ENCODE results near the gene PHF21B.
"Not testable (repeated sequence)": the region's sequence is repeated elsewhere in the genome, so short reads cannot be mapped to it uniquely, and the experiment has no call there.

PHF21B gene

DNA sequence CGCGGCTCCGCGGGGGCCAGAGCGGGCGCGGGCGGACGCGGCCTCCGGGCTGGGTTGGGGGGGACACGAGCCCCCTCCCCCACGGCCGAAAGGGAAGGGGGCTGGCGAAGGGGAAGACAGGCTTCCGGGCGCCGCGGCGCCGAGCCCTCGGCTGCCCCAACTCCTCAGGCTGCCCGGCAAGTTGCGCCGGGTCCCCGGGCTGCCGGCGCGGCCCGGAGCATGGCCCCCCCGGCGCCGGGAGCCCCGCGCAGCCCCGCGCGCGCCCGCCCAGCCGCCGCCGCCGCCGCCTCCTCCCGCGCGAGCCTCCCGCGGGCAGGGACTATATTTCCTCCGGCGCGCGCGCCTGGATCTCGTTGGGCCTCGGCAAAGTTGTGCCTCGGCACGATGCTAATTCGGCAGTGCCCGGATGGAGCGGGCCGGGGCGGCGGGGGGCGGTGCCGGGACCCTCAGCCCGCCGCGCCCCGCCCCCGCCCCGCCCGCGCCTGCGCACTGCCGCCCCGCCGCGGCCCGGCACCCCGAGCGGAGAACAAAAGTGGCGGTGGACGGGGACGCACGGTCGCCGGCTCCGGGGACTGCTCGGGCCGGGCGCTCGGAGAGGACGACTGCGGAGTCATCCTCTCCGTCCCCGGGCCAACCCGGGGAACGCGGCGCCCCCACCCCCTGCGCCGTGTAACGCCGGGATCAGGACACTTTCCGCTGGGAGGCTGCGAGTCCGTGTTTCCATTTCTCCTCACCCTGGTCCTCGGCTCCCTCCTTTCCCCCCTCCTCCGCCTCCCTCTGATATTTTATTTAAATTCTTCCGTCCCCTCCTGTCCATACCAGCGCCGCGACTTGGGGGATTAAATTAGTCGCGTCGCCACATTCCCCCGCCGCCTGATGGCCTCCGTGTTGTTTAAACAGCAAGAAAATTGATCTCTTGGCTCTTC is at the start of gene PHF21B:
Gene PHF21B (minus strand): TSS at position 400 of the 926 bp plus-strand sequence. CDS start 456 bp downstream, outside the sequence.
- DNase-seq: no peak

GRCh38 chr22:45059296-45059695 is 49.5 kb upstream of the PHF21B start:
- DNase-seq: no peak

- no peak for DNase-seq
Measured at GRCh38 chr22:45058622-45058912, 48.8 kb upstream of the PHF21B start.

- DNase-seq: no peak
Measured at GRCh38 chr22:45055936-45056335, 46.1 kb upstream of the PHF21B start.

DNA sequence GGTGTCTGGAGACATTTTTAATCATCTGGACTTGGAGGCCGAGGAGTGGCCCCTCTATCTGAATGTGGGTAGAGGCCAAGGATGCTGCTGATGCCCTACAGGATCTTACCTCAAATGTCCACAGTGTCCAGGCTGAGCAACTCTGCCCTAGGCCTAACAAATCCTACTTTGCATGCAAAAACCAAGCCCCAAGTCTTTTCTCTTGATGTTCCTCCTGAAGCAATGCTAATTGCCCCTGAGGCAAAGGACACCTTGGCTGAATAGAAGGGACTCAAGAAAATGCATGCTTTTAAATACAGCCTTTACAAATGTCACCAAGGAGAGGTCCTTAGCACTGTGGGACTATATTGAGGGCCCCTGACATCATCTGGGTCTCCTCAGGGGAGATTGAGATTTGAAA is 43.8 kb upstream of the PHF21B start:
- DNase-seq: no peak

DNA sequence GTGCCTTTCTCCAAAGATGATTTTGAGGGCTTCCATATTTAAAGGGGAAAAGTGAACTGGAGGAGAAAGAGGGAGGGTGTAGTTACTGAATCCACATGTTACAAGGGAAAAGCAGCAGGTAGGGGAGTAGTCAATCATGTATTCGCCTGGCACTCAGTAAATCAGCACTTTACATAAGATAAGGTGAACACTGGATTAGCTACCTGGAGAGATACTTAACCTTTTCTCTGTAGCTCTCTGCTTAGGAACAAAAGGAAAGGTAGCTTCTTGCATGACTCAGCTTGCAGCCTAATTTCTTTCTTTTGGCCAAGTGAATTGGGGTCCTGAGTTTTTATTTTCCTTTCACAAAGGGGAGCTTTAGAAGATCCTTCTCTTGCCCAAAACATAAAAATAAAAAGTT is 43.3 kb upstream of the PHF21B start:
- DNase-seq: no peak

DNA sequence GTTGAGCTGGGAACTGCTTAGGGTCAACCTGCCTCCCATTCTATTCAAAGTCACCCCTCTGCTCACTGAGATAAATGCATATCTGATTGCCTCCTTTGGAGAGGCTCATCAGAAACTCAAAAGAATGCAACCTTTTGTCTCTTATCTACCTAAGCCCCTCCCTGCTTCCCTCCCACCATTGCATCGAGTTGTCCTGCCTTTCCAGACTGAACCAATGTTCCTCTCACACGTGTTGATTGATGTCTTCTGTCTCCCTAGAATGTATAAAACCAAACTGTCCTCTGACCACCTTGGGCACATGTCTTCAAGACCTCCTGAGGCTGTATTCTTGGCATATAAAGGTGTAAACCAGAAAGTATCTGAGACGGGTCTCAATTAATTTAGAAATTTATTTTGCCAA is 42.9 kb upstream of the PHF21B start:
- not testable (repeated sequence) for DNase-seq

DNA sequence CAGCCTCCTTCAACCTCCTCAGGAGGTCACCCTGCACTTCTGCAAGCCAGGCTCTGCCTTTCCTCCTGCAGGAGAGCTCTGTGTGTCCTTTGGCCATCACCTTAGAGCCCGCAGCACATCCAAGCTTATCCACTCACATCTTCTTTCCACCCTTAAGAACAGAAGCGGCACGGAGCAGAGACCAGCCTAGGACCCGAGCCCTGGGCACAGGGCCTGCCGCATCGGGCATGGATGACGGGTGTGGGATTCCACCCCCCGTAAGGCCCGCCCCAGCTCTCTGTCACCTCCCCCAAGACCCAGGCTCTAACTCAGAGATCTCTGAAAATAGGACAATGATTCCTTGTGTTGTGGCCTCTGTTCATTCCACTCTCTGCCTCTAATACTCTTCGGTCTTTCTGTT is 42.1 kb upstream of the PHF21B start:
- no peak for DNase-seq

DNA sequence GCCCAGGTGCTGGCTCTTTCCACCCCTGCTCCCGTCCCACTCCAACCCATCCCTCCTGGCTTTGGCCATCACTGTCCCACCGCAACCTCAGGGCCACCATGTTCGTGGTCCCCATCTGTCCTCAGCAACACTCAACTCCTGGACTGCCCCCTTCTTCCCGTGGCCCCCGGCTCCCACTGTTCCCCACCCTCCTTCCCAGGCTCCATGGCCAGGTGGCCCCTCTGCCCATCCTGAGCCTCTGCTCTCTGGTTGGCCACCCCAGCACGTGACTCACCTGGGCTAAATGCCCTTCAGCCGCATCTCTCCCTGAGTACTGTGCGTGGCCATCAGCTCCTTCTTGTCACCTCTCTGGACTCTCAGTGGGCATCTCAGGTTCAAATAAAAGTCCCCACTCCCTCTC is 41.6 kb upstream of the PHF21B start:
- no peak for DNase-seq

DNA sequence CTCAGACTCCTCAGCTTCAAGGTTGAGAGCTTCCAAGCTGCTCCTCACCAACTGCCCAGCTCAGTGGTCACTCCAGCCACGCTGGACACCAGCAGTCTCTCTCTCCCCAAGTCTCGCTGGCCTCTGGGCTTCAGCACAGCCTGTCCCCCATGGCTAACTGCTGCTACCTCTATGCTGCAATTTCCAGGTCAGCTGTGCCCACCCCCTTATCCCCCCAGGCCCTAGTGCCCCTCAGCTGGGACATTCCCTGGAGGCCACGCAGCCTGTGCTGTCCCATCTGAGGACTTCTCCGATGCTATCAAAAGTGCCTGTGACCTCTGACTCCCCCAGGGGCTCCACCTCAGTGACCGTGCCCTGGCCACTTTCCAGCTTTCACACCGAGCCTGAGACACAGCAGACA is 37.5 kb upstream of the PHF21B start:
- DNase-seq: no peak

- DNase-seq: no peak
Measured at GRCh38 chr22:45045208-45045607, 35.4 kb upstream of the PHF21B start.

DNA sequence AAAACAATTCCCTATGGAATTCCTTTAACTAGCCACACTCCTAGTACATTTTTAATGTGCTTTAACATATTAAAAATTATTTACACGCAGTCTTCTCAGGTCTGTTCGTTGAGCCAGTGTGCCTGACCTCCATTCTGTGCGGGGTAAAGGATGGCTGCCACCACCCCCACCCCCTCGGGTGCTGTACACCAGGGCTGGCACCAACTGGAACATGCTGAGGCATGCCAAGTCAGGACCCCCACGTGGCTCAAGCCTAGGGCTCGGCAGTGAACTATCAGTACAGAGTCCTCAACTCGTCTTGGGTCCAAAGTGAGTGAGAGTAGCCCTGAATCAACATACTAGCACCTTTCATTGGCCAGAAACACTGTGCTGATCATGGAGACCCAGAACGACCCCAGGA is 32.5 kb upstream of the PHF21B start:
- no peak for DNase-seq

- no peak for DNase-seq
Measured at GRCh38 chr22:45039133-45039532, 29.3 kb upstream of the PHF21B start.

DNA sequence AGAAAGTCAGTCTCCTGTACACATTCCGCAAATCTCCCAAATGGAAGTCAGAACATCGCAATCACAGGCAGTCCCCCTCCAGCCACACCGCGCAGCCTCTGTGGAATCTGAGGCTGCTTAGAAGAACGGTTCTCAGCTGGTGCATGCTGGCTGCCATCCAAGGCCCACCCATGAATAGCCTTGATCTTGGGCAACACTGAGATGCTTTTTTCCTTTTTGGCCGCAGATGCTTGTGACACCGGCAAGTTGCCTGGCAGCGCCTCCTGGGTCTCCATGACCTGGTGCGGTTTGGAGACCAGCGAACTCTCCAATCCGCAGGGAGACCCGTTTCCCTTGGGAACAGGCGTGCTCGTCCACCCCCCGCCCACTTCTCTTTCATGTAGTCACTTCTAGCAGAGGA is 26.3 kb upstream of the PHF21B start:
- no peak for DNase-seq

DNA sequence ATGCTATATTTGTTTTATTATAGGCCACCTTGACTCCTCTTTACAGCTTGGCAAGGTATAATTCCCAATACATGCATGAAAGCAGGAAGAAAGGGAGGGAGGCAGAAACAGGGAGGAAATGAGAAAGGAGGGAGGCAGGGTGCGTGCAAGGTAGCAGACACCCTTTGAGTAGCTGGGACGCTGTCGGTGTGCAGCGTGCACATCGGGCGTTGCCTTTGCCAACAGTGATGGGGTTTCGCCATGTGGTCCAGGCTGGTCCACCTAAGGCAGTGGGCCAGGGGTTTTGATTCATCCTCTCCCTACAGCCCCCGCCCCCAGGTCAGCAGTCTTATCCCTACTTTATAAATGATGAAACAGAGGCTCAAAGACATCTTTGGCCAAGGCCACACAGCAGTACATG is 25.0 kb upstream of the PHF21B start:
- DNase-seq: no peak

GRCh38 chr22:45034156-45034555 is 24.4 kb upstream of the PHF21B start:
- no peak for DNase-seq

GRCh38 chr22:45033136-45033535 is 23.3 kb upstream of the PHF21B start:
- DNase-seq: no peak

- no peak for DNase-seq
Measured at GRCh38 chr22:45031629-45032403, 22.0 kb upstream of the PHF21B start.

DNA sequence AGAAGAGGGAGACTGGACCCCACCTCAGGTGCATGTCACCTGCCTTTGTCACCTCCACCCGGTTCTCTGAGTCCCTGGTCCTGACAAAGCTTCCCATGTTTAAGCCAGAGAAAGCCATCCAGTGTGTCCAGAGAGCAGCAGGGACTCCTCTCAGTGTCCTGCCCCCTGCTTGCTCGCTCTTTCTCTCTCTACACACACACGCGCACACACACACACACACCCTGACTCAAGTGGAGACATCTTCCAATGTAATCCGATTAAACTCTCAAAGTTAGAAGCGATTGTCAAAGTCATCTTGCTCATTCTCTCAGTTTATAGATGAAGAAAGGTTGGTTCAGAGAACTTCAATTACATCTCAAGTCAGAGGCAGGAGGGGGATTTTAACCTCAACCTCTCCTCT is 19.7 kb upstream of the PHF21B start:
- no peak for DNase-seq

DNA sequence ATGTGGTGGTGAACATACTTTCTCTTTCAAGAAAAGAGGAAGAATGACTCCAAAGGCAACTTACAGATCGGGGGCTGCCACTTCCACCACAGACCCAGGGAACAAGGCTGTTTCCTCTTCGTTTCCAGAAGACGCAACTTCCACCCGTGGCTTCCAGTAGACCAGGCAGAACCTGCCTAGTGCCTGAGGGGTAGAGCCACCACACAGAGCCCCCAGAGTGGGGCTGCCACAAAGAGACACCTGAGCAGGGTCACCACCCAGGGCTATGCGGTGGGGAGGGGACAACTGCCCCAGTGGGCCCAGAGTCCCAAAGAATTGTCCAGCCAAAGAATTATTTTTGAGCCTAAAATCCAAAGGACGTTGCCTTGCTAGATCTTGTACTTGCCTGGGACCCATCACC is 16.7 kb upstream of the PHF21B start:
- DNase-seq: no peak

DNA sequence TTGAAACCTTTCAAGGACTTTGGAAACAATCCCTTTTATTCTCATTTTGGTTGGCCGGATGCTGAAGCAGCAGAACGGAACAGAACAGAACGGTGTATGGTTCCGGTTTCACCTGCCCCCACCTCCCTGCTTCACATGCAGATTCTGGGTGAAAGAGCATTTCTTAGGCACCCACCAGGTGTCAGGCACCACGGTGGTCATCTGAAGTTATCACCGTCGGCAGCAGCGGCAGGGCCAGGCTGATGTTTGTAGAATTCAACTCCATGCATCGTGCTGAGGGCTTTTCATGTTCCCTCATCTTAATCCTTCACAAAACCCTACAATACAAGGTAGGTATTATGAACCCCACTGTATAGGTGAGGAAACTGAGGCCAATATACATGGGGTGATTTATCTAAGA is 13.6 kb upstream of the PHF21B start:
- DNase-seq: no peak

GRCh38 chr22:45019861-45020655 is 10.3 kb upstream of the PHF21B start:
- no peak for DNase-seq

DNA sequence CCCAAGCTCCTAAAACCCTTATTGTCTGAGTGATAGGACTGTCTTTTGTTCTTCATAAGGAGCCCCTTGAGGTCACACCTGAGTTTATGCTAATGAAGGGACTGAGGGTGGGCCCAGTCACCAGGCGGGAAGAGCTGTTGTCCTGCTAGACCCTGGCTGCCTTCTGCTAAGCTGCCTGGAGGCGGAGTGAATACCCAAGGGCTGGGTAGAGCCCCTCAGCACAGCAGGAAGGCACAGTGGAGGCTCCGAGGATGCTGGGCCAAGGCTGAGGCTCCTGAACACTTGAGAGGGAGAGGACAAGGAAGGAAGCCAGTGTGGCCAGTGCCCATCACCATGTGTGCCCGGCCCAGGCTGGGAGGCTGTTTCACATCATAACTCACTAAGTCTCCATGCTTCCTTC is 4.8 kb upstream of the PHF21B start:
- DNase-seq: no peak

- no peak for DNase-seq
Measured at GRCh38 chr22:45013138-45013537, 3.3 kb upstream of the PHF21B start.

All from CD4-positive, alpha-beta T cell treated with Interleukin-4 for 4 hours (primary cell).